Measurements from ENCODE around the gene XRCC1.
"Not testable (repeated sequence)": the region's sequence is repeated elsewhere in the genome, so short reads cannot be mapped to it uniquely, and the experiment has no call there.

Gene XRCC1

DNA sequence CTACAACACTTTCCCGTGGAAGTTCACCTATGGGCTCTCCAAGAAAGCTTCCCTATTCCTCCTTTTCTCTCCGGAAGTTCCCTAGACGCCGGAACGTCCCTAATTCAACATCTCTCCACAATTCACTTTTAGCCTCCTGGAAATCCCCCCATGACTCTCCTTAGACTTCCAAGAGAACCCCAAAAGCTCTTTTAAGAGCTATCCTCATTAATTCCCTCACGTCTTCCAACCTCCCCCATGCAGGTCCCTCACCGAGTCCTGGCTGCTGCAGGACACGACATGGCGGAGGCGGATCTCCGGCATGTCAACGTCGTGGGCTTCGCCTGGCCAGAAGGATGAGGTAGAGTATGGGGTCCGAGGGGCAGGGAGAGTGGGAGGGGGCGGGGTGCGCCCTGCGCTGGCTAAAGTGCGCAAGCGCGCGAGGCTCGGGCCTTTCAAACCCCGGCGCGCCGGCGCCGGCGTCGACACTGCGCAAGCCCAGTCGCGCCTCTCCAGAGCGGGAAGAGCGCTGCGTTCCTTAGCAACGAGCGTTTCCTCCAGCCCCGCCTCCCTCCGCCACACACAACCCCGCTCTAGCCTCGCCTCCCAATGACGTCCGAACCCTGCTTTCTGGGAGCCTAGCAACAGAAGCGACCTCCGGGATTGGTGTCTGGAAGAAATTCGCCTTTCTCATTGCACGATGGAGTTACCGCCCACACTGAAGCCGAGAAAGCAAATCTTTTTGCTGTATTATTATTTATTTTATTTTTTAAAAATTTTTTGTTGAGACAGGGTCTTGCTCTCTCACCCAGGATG lies at the start of gene XRCC1, which contains the start of gene PINLYP:
XRCC1 (minus strand) TSS at position 372 of the 795 bp plus-strand sequence; CDS start at position 303, 69 bp downstream.
PINLYP (plus strand) TSS at position 646 of the 795 bp plus-strand sequence. CDS start 1,391 bp downstream, outside the sequence.
- peak; percentile 96 for DNase-seq

DNA sequence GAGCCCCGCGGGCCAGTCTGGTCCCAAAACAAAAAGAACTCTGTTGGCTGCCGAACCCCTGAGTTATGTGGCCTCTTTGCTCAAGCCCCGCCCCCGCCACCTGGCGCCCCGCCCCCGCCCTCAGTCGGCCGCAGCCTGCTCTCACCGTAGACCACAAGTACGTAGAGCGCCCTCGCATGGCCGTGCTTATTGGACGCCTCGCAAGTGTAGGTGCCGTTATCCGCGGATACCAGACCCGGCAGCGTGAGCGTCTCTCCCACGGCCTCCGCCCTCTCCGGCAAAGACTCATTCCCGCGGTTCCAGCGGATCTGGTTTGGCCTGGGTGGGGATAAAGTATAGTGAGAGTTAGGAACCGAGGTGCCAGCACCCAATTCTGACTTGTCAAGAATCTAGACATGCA lies 49.6 kb upstream of the XRCC1 start:
- DNase-seq: peak; percentile 84

GRCh38 chr19:43623889-43624670 lies 48.8 kb upstream of the XRCC1 start:
- no peak for DNase-seq

DNA sequence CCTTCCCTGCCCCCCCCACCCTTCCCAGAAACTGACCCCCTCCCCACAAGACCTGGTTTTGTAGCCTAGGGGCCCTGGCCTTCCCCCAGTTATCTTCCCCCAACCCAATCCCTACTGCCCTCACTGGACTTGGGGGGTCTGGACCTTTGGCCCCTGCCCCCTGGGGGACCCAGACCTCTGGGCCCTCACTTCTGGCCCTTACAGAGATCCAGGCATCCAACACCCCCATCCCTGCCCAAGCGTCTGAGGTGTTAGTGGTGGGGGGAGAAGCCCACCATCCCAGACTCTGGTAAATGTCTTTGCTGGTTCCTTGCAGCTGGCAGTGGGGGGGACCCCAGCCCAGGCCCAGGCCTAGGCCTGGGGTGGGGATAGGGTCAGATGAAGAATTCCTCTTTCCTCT lies 47.6 kb upstream of the XRCC1 start:
- DNase-seq: no peak

- DNase-seq: no peak
These were observed 46.7 kb upstream of the XRCC1 start for GRCh38 chr19:43622070-43622469.

GRCh38 chr19:43620061-43621001 lies 45.0 kb upstream of the XRCC1 start:
- no peak for DNase-seq

DNA sequence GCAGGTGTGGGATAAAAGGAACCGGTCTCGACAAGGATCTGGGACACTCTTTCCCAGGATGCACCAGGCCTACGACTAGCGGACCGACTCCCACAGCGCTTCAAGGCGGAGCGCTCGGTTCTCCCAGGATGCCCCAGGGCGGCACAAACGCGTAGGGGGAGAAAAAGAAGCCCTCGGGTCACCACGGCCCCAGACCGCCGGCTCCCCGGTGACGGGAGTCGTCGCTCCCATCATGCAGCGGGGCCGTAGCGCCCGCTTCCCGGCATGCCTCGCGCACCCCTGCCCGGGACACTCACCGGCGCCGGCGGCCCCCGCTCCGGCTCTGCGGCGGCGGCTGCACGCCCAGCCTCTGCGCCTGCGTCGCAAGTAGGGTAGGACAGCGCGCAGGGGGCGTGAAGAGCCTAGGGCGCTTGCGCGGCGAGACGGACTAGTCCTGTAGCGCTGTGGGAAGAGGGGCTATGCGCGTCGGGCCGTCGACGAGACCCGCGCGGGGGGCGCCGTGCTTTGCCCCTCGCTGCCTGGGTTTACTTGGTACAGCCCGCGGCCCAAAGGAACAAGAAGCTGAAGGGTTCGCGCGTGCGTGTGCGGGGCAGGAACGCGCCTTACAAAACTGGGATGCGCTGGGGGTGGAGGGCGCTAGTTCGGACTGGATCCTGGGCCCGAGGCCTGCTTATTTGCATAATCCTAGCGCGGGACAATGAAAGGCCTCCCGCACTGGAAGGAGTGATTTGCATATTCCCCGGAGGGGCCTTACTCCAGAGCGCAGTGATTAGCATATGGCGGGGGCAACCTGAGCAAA lies 44.1 kb upstream of the XRCC1 start, which contains the start of gene ZNF428:
ZNF428 (minus strand) TSS at position 368 of the 799 bp plus-strand sequence. CDS start 5,325 bp downstream, outside the sequence.
- DNase-seq: peak; percentile 86

DNA sequence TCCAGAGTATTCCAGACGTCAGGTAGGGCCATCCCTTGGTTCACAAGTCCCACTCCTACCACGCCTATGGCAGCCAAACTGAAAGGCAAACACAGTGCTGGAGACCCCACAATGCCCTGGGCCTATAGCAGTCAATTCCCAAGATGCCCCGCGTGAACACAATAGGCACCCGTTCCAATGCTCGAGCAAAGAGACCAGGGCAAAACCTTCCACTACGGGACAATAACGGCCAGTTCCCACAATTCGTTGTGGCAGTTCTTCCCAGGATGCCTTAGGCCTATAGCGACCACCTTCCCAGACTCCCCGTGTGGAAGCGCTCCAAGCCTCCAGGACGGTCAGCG lies 43.6 kb upstream of the XRCC1 start:
- DNase-seq: peak; percentile 45

- DNase-seq: no peak
These were observed 41.6 kb upstream of the XRCC1 start for GRCh38 chr19:43616954-43617353.

DNA sequence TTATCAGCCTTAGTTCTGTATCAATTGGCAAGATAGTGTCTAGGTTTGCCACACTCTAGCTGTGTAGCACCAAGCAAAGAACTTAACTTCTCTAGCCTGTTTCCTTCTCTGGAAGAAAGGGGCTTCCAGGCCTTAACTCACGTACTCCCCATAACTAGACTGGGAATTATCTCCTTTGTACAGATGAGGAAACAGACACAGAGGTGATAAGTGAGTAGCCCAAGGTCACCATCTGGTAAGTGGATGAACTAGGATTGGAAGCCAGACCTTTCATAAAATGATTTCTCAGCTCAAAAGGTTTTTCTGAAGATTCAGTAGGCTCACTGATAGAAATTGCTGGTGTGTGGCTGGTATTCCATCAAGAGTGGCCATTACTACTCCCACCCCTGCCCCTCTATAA lies 41.0 kb upstream of the XRCC1 start:
- no peak for DNase-seq

GRCh38 chr19:43612374-43612773 lies 37.0 kb upstream of the XRCC1 start:
- no peak for DNase-seq

- no peak for DNase-seq
These were observed 36.5 kb upstream of the XRCC1 start, which contains the start of gene SRRM5 for GRCh38 chr19:43611788-43612187. SRRM5 (plus strand) TSS chr19:43612088; CDS start chr19:43612122, 34 bp downstream.

DNA sequence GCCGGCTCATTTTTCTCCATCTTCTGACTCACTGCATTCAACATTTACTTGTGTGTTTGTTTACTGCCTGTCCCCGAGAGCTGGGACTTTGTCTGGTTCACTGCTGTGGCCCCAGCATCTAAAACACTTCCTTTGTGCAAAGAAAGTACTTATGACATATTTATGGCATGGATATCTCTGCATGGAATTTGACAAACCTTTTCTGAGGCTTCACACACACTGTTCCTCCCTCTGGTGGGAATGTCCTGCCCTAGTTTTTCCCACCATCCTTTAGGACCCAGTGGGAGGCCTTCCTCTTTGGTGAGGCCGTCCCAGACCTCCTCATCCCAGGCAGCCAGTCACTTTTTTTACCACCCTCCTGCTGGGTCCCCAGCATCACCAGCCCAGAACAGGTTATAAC lies 35.2 kb upstream of the XRCC1 start:
- no peak for DNase-seq

DNA sequence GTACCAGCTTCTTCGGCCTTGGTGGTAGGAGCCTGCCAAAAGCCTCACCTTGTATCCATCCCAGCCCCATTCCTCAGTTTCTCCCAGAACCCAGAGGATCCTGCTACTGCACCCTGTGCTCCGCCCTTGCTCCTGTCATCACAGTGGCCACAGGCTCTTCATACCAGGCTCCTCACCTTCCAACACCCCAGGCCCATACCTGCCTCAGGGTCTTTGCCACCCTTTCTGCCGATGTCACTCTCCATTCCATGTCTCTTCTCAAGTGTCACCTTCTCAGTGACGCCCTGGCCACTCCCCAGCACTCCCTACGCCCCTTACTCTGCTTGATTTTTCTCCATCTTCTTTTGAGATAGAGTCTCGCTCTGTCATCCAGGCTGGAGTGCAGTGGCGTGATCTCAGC lies 34.5 kb upstream of the XRCC1 start:
- DNase-seq: no peak

DNA sequence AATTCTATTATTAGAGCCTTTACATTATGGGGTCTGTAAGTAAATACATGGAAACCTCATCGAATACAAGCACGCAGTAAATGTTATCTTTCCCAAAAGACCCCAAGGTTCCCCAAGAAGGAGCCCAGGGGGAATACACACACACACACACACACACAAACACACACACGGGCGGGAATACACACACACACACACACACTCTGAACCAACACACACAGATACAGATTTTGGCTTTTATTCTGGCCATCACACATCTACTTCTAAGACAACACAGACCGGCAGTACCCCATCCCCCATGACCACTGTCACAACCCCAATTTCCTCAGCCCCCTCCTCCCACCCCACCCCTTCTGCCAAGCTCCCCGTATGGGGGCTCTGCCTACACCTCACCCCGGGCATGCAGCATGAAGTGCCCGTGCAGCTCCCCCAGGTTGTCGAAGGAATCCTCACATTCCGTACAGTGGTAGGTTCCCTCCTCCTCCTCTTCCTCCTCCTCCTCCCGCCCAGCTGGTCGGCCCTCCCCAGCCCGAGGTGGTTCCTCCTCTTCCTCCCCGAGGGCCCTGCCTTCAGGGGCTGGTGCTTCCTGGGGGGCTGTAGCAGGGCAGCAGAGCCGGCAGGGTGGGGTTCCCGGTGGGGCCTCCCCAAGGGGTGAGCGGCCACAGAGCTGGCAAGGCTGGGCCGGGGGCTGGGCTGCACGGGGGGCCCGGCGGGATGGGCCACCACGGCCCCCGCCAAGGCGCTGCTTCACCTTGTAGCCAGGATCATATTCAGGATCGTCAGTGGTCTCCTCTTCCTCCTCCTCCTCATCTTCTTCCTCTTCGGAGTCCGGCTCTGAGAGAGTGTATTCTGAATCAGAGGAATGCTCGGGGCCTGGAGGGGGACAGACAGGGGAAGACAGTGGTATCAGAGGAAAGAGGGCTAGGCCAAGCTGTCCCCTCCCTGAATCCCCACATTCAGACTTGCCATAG lies 32.2 kb upstream of the XRCC1 start:
- DNase-seq: no peak

DNA sequence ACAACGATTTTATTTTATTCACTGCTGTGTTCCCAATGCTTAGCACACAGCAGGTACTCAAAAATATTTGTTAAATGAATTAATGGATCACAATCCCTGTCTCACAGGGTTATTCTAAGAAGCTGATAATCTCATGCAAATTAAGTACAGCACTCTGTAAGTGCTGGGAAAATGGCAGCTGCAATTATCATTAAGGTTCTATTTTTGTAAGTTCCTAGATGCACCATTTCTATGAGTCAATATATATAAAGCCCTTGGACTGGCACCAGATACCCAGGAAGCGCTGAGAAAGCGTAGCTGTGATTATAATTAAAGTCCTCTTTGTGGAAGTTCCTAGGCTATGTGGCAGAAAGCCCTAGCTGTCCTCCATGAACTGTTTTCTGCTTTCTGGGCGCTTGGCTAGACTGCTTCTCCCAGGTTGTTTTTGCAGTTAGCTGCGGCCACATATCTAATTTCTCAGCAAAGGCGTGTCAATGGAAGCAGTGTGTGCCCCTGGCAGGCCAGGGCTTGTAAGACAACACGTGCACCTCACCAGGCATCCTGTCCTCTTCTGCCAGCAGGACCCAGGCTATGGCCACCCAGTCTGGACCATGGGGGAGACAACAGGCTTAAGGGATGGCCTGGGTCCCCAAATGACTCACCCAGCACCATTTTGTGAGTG lies 31.4 kb upstream of the XRCC1 start:
- DNase-seq: no peak

DNA sequence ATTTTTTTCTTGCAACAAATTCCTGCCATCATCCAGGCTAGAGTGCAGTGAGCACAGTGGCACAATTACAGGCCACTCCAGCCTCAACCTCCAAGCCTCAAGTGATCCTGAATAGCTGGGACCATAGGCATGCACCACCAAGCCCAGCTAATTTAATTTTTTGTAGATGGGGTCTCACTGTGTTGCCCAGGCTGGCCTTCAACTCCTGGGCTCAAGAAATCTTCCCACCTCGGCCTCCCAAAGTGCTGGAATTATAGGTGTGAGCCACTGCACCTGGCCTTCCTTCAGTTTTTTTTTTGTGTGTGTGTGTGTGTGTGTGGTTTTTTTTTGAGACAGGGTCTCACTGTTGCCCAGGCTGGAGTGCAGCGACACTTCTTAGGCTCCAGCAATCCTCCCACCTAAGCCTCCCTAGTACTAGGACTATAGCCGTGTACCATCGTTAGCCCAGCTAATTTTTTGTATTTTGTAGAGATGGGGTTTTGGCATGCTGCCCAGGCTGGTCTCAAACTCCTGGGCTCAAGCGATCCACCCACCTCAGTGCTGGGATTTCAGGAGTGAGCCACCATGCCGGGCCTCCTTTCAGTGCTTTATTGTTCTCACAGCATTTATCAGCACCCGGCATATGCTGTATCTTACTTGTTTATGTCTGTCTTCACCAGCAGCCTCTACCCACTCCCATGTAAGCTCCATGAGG lies 30.7 kb upstream of the XRCC1 start:
- DNase-seq: no peak

DNA sequence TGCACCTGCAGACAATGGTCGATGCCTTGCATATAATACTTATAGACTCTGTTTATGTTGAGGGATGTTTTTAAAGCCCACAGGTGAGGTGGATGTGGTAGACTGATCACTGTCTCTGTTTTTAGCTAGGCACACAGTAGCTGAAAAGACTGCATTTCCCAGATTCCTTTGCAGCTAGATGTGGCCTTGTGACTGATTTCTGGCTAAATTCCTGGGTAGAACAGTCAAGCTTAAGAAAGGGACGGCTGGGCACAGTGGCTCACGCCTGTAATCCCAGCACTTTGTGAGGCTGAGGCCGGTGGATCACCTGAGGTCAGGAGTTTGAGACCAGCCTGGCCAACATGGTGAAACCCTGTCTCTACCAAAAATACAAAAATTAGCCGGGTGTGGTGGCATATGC lies 25.0 kb upstream of the XRCC1 start:
- not testable (repeated sequence) for DNase-seq

GRCh38 chr19:43599635-43600295 lies 24.4 kb upstream of the XRCC1 start:
- DNase-seq: no peak
